HuH-7 (cell line): ENCODE measurements around the gene CA5A.
"Not testable (repeated sequence)": the region's sequence is repeated elsewhere in the genome, so short reads cannot be mapped to it uniquely, and the experiment has no call there.

ENCODE experiments used
- DNase-seq: peaks from one replicate; pipeline ENCODE4 v3.0.0; 2011; ENCODE audit warnings: low spot score

CA5A gene

GRCh38 chr16:87936375-87937230, at the start of gene CA5A:
Gene CA5A, minus strand, starts transcription at chr16:87936529. Its CDS starts 79 bp downstream, at chr16:87936450.
- DNase-seq: peak; percentile 66

GRCh38 chr16:87985493-87985892, 49.2 kb upstream of the CA5A start:
- not testable (repeated sequence) for DNase-seq

- DNase-seq: no peak
Measured at GRCh38 chr16:87984632-87985267, 48.4 kb upstream of the CA5A start.

- not testable (repeated sequence) for DNase-seq
Measured at GRCh38 chr16:87984180-87984579, 47.9 kb upstream of the CA5A start.

- DNase-seq: not testable (repeated sequence)
Measured at GRCh38 chr16:87983737-87984097, 47.4 kb upstream of the CA5A start.

- not testable (repeated sequence) for DNase-seq
Measured at GRCh38 chr16:87983072-87983736, 46.9 kb upstream of the CA5A start.

- no peak for DNase-seq
Measured at GRCh38 chr16:87982581-87983041, 46.3 kb upstream of the CA5A start.

GRCh38 chr16:87981376-87981775, 45.0 kb upstream of the CA5A start:
- not testable (repeated sequence) for DNase-seq

GRCh38 chr16:87979911-87980630, 43.7 kb upstream of the CA5A start:
- not testable (repeated sequence) for DNase-seq

GRCh38 chr16:87979352-87979751, 43.0 kb upstream of the CA5A start:
- DNase-seq: no peak

- DNase-seq: no peak
Measured at GRCh38 chr16:87978127-87978526, 41.8 kb upstream of the CA5A start.

- no peak for DNase-seq
Measured at GRCh38 chr16:87976665-87977064, 40.3 kb upstream of the CA5A start.

- no peak for DNase-seq
Measured at GRCh38 chr16:87974178-87974577, 37.8 kb upstream of the CA5A start.

- DNase-seq: no peak
Measured at GRCh38 chr16:87973717-87974116, 37.4 kb upstream of the CA5A start.

- DNase-seq: no peak
Measured at GRCh38 chr16:87971933-87972332, 35.6 kb upstream of the CA5A start.

- DNase-seq: no peak
Measured at GRCh38 chr16:87970186-87970585, 33.9 kb upstream of the CA5A start.

GRCh38 chr16:87968541-87968940, 32.2 kb upstream of the CA5A start:
- DNase-seq: no peak

GRCh38 chr16:87966685-87967185, 30.4 kb upstream of the CA5A start:
- DNase-seq: no peak

GRCh38 chr16:87966064-87966645, 29.8 kb upstream of the CA5A start:
- no peak for DNase-seq

GRCh38 chr16:87965417-87965816, 29.1 kb upstream of the CA5A start:
- DNase-seq: no peak

- DNase-seq: no peak
Measured at GRCh38 chr16:87964049-87964659, 27.8 kb upstream of the CA5A start.
